ENCODE data around the gene MOCS1. TPM values are rescaled to one million over a fixed set of nuclear protein-coding genes. Genes with fewer than 3 reads are reported as not detected.

The MOCS1 gene
- total RNA-seq, 1 donor from 2014 or later: 15.9 TPM

GRCh38 chr6:39889229-39889628 is 45.0 kb downstream of the MOCS1 start:
- H3K27ac Mint-ChIP-seq: no peak overlapping the region
- H3K4me3 Mint-ChIP-seq (ENCODE audit: low read depth): no peak overlapping the region
- no peak for DNase-seq (ENCODE audit: low spot score, unreplicated experiment)
- no peaks in the 10 kb centered on the region for H3K36me3 Mint-ChIP-seq (ENCODE audit: insufficient read depth)
- no peak for TF ChIP-seq CTCF (IDR thresholded peaks at IDR 0.05; ENCODE audit: unreplicated experiment)
- H3K9me3 Mint-ChIP-seq (ENCODE audit: low read depth): no peaks in the 10 kb centered on the region
- peaks cover 6% of the 10 kb centered on the region for H3K4me1 Mint-ChIP-seq (ENCODE audit: low read depth)
- peaks cover 8% of the 10 kb centered on the region for H3K27me3 Mint-ChIP-seq

- Mint-ChIP-seq H3K27ac (peak overlapping the region; percentile 85), H3K36me3 (ENCODE audit: insufficient read depth) (no peaks in the 10 kb centered on the region), H3K4me3 (ENCODE audit: low read depth) (no peak overlapping the region), H3K27me3 (peaks cover 8% of the 10 kb centered on the region), H3K9me3 (ENCODE audit: low read depth) (no peaks in the 10 kb centered on the region), H3K4me1 (ENCODE audit: low read depth) (peaks cover 6% of the 10 kb centered on the region)
- peak; percentile 21 for DNase-seq (ENCODE audit: low spot score, unreplicated experiment)
- no peak for TF ChIP-seq CTCF (IDR thresholded peaks at IDR 0.05; ENCODE audit: unreplicated experiment)
Measured at GRCh38 chr6:39887692-39888450, 46.4 kb downstream of the MOCS1 start.

GRCh38 chr6:39886871-39887270 is 47.4 kb downstream of the MOCS1 start:
- peaks cover 9% of the 10 kb centered on the region for H3K4me1 Mint-ChIP-seq (ENCODE audit: low read depth)
- H3K27me3 Mint-ChIP-seq: peaks cover 8% of the 10 kb centered on the region
- no peak for TF ChIP-seq CTCF (IDR thresholded peaks at IDR 0.05; ENCODE audit: unreplicated experiment)
- no peak for DNase-seq (ENCODE audit: low spot score, unreplicated experiment)
- H3K4me3 Mint-ChIP-seq (ENCODE audit: low read depth): no peak overlapping the region
- H3K27ac Mint-ChIP-seq: peak overlapping the region; percentile 85
- no peaks in the 10 kb centered on the region for H3K9me3 Mint-ChIP-seq (ENCODE audit: low read depth)
- no peaks in the 10 kb centered on the region for H3K36me3 Mint-ChIP-seq (ENCODE audit: insufficient read depth)

GRCh38 chr6:39885691-39886090 is 48.6 kb downstream of the MOCS1 start:
- Mint-ChIP-seq H3K27me3 (peaks cover 8% of the 10 kb centered on the region), H3K27ac (no peak overlapping the region), H3K36me3 (ENCODE audit: insufficient read depth) (no peaks in the 10 kb centered on the region), H3K9me3 (ENCODE audit: low read depth) (no peaks in the 10 kb centered on the region), H3K4me3 (ENCODE audit: low read depth) (no peak overlapping the region), H3K4me1 (ENCODE audit: low read depth) (peaks cover 9% of the 10 kb centered on the region)
- DNase-seq (ENCODE audit: low spot score, unreplicated experiment): no peak
- TF ChIP-seq CTCF (IDR thresholded peaks at IDR 0.05; ENCODE audit: unreplicated experiment): no peak

GRCh38 chr6:39884696-39885095 is 49.6 kb downstream of the MOCS1 start:
- DNase-seq (ENCODE audit: low spot score, unreplicated experiment): no peak
- H3K9me3 Mint-ChIP-seq (ENCODE audit: low read depth): no peaks in the 10 kb centered on the region
- H3K27me3 Mint-ChIP-seq: peaks cover 8% of the 10 kb centered on the region
- H3K36me3 Mint-ChIP-seq (ENCODE audit: insufficient read depth): no peaks in the 10 kb centered on the region
- no peak overlapping the region for H3K27ac Mint-ChIP-seq
- no peak for TF ChIP-seq CTCF (IDR thresholded peaks at IDR 0.05; ENCODE audit: unreplicated experiment)
- H3K4me3 Mint-ChIP-seq (ENCODE audit: low read depth): no peak overlapping the region
- H3K4me1 Mint-ChIP-seq (ENCODE audit: low read depth): peaks cover 9% of the 10 kb centered on the region
